Trophoblast cell (in vitro differentiated cells and primary cell): ENCODE results near the gene DDAH2.

Source experiments
- DNase-seq, 2 donors: peaks; one replicate each; pipeline ENCODE4 v3.0.0-alpha.2; 2016
- H2AFZ ChIP-seq: 2 replicates; pipeline ENCODE4 v1.6.1; 2013; ENCODE audit warnings: low read length, moderate library complexity, mild to moderate bottlenecking; ENCODE audit not compliant: insufficient read depth, poor library complexity
- H2AK5ac ChIP-seq: 2 replicates; pipeline ENCODE4 v1.6.1; 2013; ENCODE audit warnings: mild to moderate bottlenecking, low read length
- H2BK120ac ChIP-seq: 2 replicates; pipeline ENCODE4 v1.6.1; 2013; ENCODE audit warnings: low read length, mild to moderate bottlenecking, moderate library complexity; ENCODE audit not compliant: insufficient read depth, poor library complexity
- H2BK12ac ChIP-seq: 2 replicates; pipeline ENCODE4 v1.6.1; 2013; ENCODE audit warnings: mild to moderate bottlenecking, low read length, moderate library complexity
- H2BK5ac ChIP-seq: 2 replicates; pipeline ENCODE4 v1.6.1; 2013; ENCODE audit warnings: low read length, low read depth, moderate library complexity, mild to moderate bottlenecking; ENCODE audit not compliant: poor library complexity
- H3K14ac ChIP-seq: 2 replicates; pipeline ENCODE4 v1.6.1; 2013; ENCODE audit warnings: mild to moderate bottlenecking, low read length
- H3K18ac ChIP-seq: 2 replicates; pipeline ENCODE4 v1.6.1; 2013; ENCODE audit warnings: mild to moderate bottlenecking, low read length
- H3K23ac ChIP-seq: 2 replicates; pipeline ENCODE4 v1.6.1; 2013; ENCODE audit warnings: low read length
- H3K27ac ChIP-seq: 2 replicates; pipeline ENCODE4 v1.5.1; 2013; ENCODE audit warnings: low read depth, mild to moderate bottlenecking, inconsistent platforms, low read length, moderate library complexity
- H3K27me3 ChIP-seq: 2 replicates; pipeline ENCODE4 v1.6.1; 2013; ENCODE audit warnings: inconsistent platforms, mild to moderate bottlenecking, low read length, moderate library complexity; ENCODE audit not compliant: insufficient read depth
- H3K36me3 ChIP-seq, 2 experiments: 1 replicate in 1 of 2; 2 replicates in 1 of 2; pipeline ENCODE4 v1.6.1; 2013; ENCODE audit warnings: low read length in 2 of 2, mild to moderate bottlenecking in 2 of 2, moderate library complexity in 1 of 2; ENCODE audit not compliant: insufficient read depth in 2 of 2, control insufficient read depth in 1 of 2
- H3K4ac ChIP-seq: 2 replicates; pipeline ENCODE4 v1.6.1; 2013; ENCODE audit warnings: low read depth, mild to moderate bottlenecking, low read length, moderate library complexity
- H3K4me1 ChIP-seq, 2 experiments: 1 replicate in 1 of 2; 2 replicates in 1 of 2; pipeline ENCODE4 v1.6.1; 2013; ENCODE audit warnings: low read length in 2 of 2, mild to moderate bottlenecking in 2 of 2, moderate library complexity in 1 of 2; ENCODE audit not compliant: insufficient read depth in 2 of 2, control insufficient read depth in 1 of 2
- H3K4me2 ChIP-seq: 2 replicates; pipeline ENCODE4 v1.6.1; 2013; ENCODE audit warnings: inconsistent platforms, mild to moderate bottlenecking, low read length, moderate library complexity
- H3K4me3 ChIP-seq: 2 replicates; pipeline ENCODE4 v1.5.1; 2013; ENCODE audit warnings: mild to moderate bottlenecking, low read depth, low read length, inconsistent platforms
- H3K79me1 ChIP-seq: one replicate; pipeline ENCODE4 v1.6.1; 2013; ENCODE audit warnings: low read length
- H3K79me2 ChIP-seq: 2 replicates; pipeline ENCODE4 v1.6.1; 2013; ENCODE audit warnings: low read length, mild to moderate bottlenecking; ENCODE audit not compliant: control insufficient read depth, insufficient read depth, poor library complexity
- H3K9ac ChIP-seq: 2 replicates; pipeline ENCODE4 v1.6.1; 2013; ENCODE audit warnings: mild to moderate bottlenecking, low read length
- H3K9me3 ChIP-seq: 2 replicates; pipeline ENCODE4 v1.6.1; 2013; ENCODE audit warnings: low read depth, mild to moderate bottlenecking, control low read depth, inconsistent platforms, low read length; ENCODE audit not compliant: insufficient read depth
- H4K12ac ChIP-seq: 2 replicates; pipeline ENCODE4 v1.6.1; 2013; ENCODE audit warnings: low read depth, mild to moderate bottlenecking, low read length, moderate library complexity
- H4K8ac ChIP-seq: 2 replicates; pipeline ENCODE4 v1.6.1; 2013; ENCODE audit warnings: low read depth, mild to moderate bottlenecking, low read length, moderate library complexity
- H4K91ac ChIP-seq: one replicate; pipeline ENCODE4 v1.6.1; 2013; ENCODE audit warnings: low read depth, mild to moderate bottlenecking, low read length, moderate library complexity
- WGBS: extraction: QIAGEN DNeasy Blood & Tissue Kit; methylation state at CpG from one replicate; pipeline ENCODE4 v1.1.7; 2013; ENCODE audit warnings: missing lambda C conversion rate; ENCODE audit not compliant: insufficient read length, insufficient coverage; ENCODE audit errors: extremely low coverage; 5-methylcytosine and 5-hydroxymethylcytosine counted together

The DDAH2 gene

DNA sequence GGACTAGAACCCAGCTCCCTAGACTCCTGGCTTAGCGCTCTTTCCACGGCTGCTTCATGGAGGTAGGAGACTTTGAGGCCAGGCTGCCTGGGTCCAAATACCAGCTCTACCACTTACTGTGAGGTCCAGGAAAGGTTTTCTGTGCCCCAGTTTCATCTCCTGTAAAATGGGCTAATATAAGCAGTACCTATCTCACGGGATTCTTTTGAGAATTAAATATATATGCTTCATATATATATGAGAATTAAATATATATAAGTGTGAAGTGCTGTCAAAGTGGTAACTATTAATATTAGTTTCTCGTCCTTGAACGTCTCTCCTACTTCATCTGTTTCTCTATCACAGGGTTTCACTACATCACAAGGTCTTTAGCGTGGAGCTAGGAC is 38.0 kb downstream of the DDAH2 start:
- peak overlapping the region; percentile 61 for H2BK12ac ChIP-seq
- peak overlapping the region; percentile 15 for H4K91ac ChIP-seq
- H3K79me1 ChIP-seq, result peaks cover 13% of the 10 kb centered on the region
- H4K8ac ChIP-seq, result no peak overlapping the region
- H2AK5ac ChIP-seq, result peak overlapping the region; percentile 59
- H2BK5ac ChIP-seq, result peak overlapping the region; percentile 39
- H3K9ac ChIP-seq, result no peak overlapping the region
- peaks cover 68 to 70% of the 10 kb centered on the region in 2 experiments for H3K36me3 ChIP-seq
- peak overlapping the region; percentile 9 for H3K4me2 ChIP-seq
- H3K23ac ChIP-seq, result no peak overlapping the region
- no peak overlapping the region for H4K12ac ChIP-seq
- WGBS, result no CpG with 5 or more reads among the region's 6 CpGs
- no peak for DNase-seq
- H3K4me3 ChIP-seq, result no peak overlapping the region
- H3K9me3 ChIP-seq, result no peaks in the 10 kb centered on the region
- H3K4me1 ChIP-seq, result peaks cover 11 to 13% of the 10 kb centered on the region in 2 experiments
- H3K27ac ChIP-seq, result peak overlapping the region; percentile 63
- H3K14ac ChIP-seq, result peak overlapping the region; percentile 24
- H2BK120ac ChIP-seq, result peak overlapping the region; percentile 43
- no peak overlapping the region for H2AFZ ChIP-seq
- no peak overlapping the region for H3K18ac ChIP-seq
- no peaks in the 10 kb centered on the region for H3K27me3 ChIP-seq
- no peaks in the 10 kb centered on the region for H3K79me2 ChIP-seq
- no peak overlapping the region for H3K4ac ChIP-seq

DNA sequence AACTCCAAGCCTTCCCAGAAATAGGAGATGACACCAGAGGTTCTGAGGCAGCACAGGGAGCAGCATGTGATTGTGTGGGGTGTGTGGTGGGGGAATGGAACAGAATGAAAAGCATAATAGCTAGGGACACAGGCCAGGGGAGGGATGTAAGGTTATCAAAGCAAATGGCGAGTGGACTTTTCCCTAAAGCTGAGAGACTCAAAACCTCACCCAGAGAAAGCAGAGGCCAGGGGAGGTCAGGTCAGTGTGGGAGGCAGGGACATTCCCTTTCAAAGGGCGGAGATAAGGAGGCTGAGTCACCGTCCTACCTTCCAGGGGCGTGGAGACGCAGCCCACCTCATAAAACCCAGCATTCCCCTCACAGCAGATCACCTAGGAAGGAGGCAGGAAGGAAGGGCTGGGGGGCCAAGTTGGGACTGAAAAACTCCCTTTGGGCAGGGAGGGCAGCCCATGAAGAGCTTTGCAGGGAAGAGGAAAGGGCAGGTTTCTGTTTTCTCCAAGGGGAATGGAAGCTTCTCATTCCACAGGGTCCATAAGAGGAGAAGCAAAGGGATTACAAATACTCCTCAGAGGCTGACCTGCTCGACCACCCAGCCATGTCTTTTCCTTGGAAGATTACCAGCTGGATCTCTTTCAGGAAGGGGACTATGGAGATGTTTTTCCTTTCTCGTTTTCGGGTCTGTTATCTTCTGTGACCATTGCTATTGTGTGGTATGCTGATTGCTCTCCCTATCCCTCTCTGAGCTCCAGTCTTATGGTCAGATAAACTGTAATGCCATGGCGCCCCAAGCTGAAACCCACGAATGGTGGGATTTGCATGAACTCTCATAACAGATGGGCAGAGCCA is 38.6 kb downstream of the DDAH2 start:
- peak overlapping the region; percentile 72 for H4K8ac ChIP-seq
- H3K79me2 ChIP-seq, result no peaks in the 10 kb centered on the region
- peaks cover 13% of the 10 kb centered on the region for H3K79me1 ChIP-seq
- no peak overlapping the region for H3K23ac ChIP-seq
- peak in 1 of 2 donors; percentile 18 for DNase-seq
- peaks cover 68 to 69% of the 10 kb centered on the region in 2 experiments for H3K36me3 ChIP-seq
- no peak overlapping the region for H3K9ac ChIP-seq
- peak overlapping the region; percentile 61 for H2BK12ac ChIP-seq
- no peaks in the 10 kb centered on the region for H3K9me3 ChIP-seq
- peak overlapping the region; percentile 24 for H3K14ac ChIP-seq
- peak overlapping the region; percentile 63 for H3K27ac ChIP-seq
- H4K91ac ChIP-seq, result peak overlapping the region; percentile 22
- no peak overlapping the region for H3K18ac ChIP-seq
- peaks cover 11 to 13% of the 10 kb centered on the region in 2 experiments for H3K4me1 ChIP-seq
- H2AK5ac ChIP-seq, result peak overlapping the region; percentile 59
- peak overlapping the region; percentile 10 for H2AFZ ChIP-seq
- WGBS, result no CpG with 5 or more reads among the region's 10 CpGs
- H3K4me3 ChIP-seq, result no peak overlapping the region
- H3K4ac ChIP-seq, result no peak overlapping the region
- peak overlapping the region; percentile 64 for H2BK5ac ChIP-seq
- H4K12ac ChIP-seq, result no peak overlapping the region
- H2BK120ac ChIP-seq, result peak overlapping the region; percentile 43
- peak overlapping the region; percentile 9 for H3K4me2 ChIP-seq
- H3K27me3 ChIP-seq, result no peaks in the 10 kb centered on the region

DNA sequence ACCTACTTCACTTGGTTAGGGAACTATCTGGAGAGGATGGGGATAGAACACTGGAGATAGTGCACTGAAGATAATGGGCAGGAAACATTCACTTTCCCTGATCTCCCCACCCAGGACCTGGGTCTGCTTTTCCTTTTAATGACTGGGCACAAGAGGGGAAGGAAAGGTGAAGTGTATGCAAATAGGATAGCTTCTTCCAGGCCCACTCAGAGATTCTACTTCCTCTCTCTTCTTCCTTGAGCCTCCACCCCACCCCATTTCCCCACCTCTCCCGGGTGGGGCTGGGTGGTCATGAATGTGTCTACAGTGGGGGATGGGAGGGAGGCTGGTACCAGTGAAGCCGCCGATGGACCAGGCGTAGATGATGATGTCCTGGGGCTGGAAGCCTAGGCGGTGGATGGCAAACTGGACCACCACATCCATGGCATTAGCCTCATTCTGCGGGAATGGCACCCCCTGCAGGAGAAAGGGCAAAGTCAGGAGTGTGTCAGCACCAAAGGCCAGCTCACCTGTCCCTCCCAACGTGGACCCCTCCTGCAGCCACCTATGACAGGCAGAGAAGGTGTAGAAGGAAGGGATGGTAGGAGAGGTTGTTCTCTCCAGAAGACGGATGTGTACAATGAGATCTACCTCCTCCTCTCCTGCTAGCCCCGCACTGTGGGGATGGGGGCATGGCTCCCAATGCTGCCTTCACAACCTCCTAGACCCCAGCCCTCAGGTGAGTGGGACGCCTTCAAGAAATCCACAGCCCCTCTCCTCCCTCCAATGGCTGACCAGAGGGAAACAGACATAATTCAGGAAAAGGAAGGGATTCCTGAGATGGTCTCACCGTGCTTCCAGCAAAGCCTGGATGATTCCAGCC is 39.6 kb downstream of the DDAH2 start:
- Histone ChIP-seq H2BK12ac (no peak overlapping the region), H2AK5ac (peak overlapping the region; percentile 58), H3K4ac (no peak overlapping the region), H2BK120ac (peak overlapping the region; percentile 37), H3K36me3 (peaks cover 62 to 65% of the 10 kb centered on the region in 2 experiments), H3K23ac (no peak overlapping the region), H4K12ac (no peak overlapping the region), H3K4me1 (peaks cover 11 to 13% of the 10 kb centered on the region in 2 experiments), H4K91ac (peak overlapping the region; percentile 22), H4K8ac (no peak overlapping the region), H3K9ac (no peak overlapping the region), H2AFZ (no peak overlapping the region), H3K9me3 (no peaks in the 10 kb centered on the region), H3K27me3 (no peaks in the 10 kb centered on the region), H3K4me3 (no peak overlapping the region), H3K18ac (no peak overlapping the region), H2BK5ac (peak overlapping the region; percentile 16), H3K79me1 (peaks cover 13% of the 10 kb centered on the region), H3K27ac (no peak overlapping the region), H3K14ac (peak overlapping the region; percentile 19), H3K4me2 (no peak overlapping the region), H3K79me2 (no peaks in the 10 kb centered on the region)
- WGBS, result no CpG with 5 or more reads among the region's 11 CpGs
- no peak for DNase-seq

DNA sequence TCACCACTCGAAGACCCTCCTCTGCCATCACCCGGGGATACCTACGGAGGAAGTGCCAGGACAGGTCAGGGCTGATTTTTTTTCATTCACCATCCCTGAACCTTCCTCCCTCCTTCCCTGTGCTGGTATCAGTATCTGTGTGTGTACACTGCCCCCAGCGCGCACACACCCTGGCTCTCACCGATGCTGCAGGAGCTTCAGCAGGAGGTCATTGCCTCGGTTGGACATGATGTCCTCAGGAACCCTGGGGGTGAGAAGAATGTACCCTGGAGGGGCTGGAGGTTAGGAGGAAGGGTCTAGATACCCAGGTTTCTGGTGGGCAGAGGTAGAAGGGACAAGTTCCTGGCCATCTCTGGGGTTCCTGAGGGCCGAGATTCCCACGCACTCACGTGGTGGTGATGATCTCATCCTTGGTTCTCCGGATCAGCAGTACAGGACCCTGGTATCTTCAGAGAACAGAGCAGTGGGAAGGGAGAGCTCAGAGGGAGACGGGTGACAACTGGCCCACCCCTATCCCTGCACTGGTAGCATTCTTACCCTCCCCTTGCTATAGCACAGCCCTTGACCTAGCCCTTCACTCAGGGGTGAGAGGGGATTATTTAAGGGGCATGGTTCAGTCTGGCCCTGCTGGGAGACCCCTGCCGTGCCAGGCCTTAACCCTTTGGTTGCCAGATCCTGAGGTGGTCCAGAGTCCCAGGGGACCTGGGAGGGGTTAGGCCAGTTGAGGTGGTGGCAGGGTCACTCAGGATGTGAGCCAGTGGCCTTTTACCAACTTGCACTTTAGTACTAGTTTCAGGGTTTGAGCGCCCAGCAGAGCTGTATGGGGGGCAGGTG is 41.0 kb downstream of the DDAH2 start:
- Histone ChIP-seq H3K4me3 (no peak overlapping the region), H3K23ac (no peak overlapping the region), H3K79me1 (peaks cover 13% of the 10 kb centered on the region), H2BK12ac (no peak overlapping the region), H3K27ac (no peak overlapping the region), H2BK5ac (no peak overlapping the region), H3K9me3 (no peaks in the 10 kb centered on the region), H4K91ac (no peak overlapping the region), H2AFZ (no peak overlapping the region), H4K8ac (no peak overlapping the region), H3K36me3 (peaks cover 54 to 57% of the 10 kb centered on the region in 2 experiments), H2AK5ac (no peak overlapping the region), H3K4me2 (no peak overlapping the region), H4K12ac (peak overlapping the region; percentile 39), H3K4ac (no peak overlapping the region), H3K14ac (no peak overlapping the region), H3K79me2 (no peaks in the 10 kb centered on the region), H3K18ac (no peak overlapping the region), H3K9ac (no peak overlapping the region), H3K4me1 (peaks cover 11 to 17% of the 10 kb centered on the region in 2 experiments), H3K27me3 (no peaks in the 10 kb centered on the region), H2BK120ac (no peak overlapping the region)
- DNase-seq, result no peak
- WGBS, result no CpG with 5 or more reads among the region's 14 CpGs
